COR-L47 (cell line): ENCODE data around the gene KIF26B.

Experiments
- DNase-seq: peaks from one replicate; lab custom pipeline; 2025; lab: John Stamatoyannopoulos, UW

KIF26B gene

GRCh38 chr1:245463392-245464165 lies 308.8 kb downstream of the KIF26B start:
- no peak for DNase-seq

- no peak for DNase-seq
Observed at GRCh38 chr1:245464290-245464689, 309.5 kb downstream of the KIF26B start.

GRCh38 chr1:245465666-245466065 lies 310.9 kb downstream of the KIF26B start:
- no peak for DNase-seq

GRCh38 chr1:245466261-245466660 lies 311.5 kb downstream of the KIF26B start:
- no peak for DNase-seq

GRCh38 chr1:245467804-245468203 lies 313.0 kb downstream of the KIF26B start:
- no peak for DNase-seq

GRCh38 chr1:245469006-245469405 lies 314.2 kb downstream of the KIF26B start:
- DNase-seq, result no peak

GRCh38 chr1:245469734-245470133 lies 314.9 kb downstream of the KIF26B start:
- no peak for DNase-seq

- no peak for DNase-seq
Observed at GRCh38 chr1:245475126-245475525, 320.3 kb downstream of the KIF26B start.

GRCh38 chr1:245475961-245476516 lies 321.3 kb downstream of the KIF26B start:
- no peak for DNase-seq

GRCh38 chr1:245477941-245478340 lies 323.2 kb downstream of the KIF26B start:
- DNase-seq, result no peak

GRCh38 chr1:245480393-245481120 lies 325.8 kb downstream of the KIF26B start:
- DNase-seq, result no peak

GRCh38 chr1:245481261-245481660 lies 326.5 kb downstream of the KIF26B start:
- no peak for DNase-seq

- DNase-seq, result no peak
Observed at GRCh38 chr1:245483247-245483646, 328.5 kb downstream of the KIF26B start.

GRCh38 chr1:245484176-245484575 lies 329.4 kb downstream of the KIF26B start:
- DNase-seq, result no peak

GRCh38 chr1:245485996-245486395 lies 331.2 kb downstream of the KIF26B start:
- DNase-seq, result no peak

GRCh38 chr1:245486775-245487470 lies 332.1 kb downstream of the KIF26B start:
- DNase-seq, result no peak

GRCh38 chr1:245488346-245489129 lies 333.8 kb downstream of the KIF26B start:
- DNase-seq, result no peak

GRCh38 chr1:245489838-245490237 lies 335.1 kb downstream of the KIF26B start:
- no peak for DNase-seq

GRCh38 chr1:245493029-245493428 lies 338.2 kb downstream of the KIF26B start:
- no peak for DNase-seq

- no peak for DNase-seq
Observed at GRCh38 chr1:245495681-245496080, 340.9 kb downstream of the KIF26B start.

GRCh38 chr1:245500546-245500945 lies 345.8 kb downstream of the KIF26B start:
- no peak for DNase-seq

GRCh38 chr1:245501633-245502032 lies 346.8 kb downstream of the KIF26B start:
- no peak for DNase-seq
